GM21786 (cell line): Measurements from ENCODE around the gene EPS8L1.
A peak's percentile ranks its signal among the peaks of the same experiment; 100 is the strongest.
"Not testable (repeated sequence)": the region's sequence is repeated elsewhere in the genome, so short reads cannot be mapped to it uniquely, and the experiment has no call there.

Experiments used
- ATAC-seq: cut with Tn5 transposase; IDR thresholded peaks from one replicate; pipeline ENCODE4 v1.9.1; 2021; ENCODE audit not compliant: unreplicated experiment

Gene EPS8L1

DNA sequence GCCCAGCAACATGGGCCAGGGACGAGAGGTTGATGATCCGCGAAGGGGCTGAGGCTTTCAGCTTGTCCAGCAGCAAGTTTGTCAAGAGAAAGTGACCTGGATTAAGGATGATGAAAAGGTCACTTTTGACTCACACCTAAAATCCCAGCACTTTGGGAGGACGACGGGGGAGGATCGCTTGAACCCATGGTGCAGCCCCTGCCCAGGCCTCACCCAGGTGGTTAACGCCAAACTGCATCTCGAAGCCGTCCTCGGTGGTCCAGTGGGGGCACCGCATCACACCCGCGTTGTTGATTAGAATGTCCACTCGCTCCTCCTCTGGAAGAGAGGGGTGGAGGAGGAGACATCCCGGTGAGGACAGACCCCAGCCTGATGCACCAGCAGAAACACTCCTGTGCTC, 27.2 kb upstream of the EPS8L1 start:
- no peak for ATAC-seq

DNA sequence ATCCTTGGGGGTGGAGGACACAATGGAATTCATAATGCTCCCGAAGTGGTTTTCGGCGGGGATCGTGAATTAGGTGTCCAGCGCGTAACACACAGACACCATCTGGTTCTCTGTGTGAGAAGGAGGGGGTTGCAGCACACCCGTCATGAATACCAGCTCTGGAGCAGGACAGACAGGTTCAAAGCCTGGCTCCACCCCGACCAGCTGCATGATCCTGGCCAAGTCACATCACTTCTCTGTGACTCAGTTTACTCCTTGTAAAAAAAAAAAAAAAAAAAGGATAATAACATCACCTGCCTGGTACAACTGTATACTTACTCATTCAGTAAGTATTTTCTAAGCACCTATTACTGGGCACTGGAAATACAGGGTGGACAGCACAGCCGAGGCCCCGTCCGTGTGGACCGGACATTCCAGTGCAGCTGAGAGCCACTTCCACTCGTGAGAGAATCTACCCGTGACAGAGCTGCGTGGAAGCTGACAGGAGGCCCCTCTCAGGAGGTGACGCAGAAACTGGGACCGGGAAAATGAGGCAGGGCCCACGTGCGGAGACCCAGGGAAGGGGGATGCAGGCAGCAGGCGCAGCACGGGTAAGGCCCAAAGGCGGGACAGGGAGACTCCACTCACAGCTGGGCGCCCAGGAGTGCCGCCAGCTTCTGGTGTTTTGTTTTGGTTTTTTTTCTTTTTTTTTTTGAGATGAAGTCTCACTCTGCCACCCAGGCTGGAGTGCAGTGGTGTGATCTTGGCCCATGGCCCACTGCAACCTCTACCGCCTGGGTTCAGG, 24.7 kb upstream of the EPS8L1 start:
- ATAC-seq: no peak

DNA sequence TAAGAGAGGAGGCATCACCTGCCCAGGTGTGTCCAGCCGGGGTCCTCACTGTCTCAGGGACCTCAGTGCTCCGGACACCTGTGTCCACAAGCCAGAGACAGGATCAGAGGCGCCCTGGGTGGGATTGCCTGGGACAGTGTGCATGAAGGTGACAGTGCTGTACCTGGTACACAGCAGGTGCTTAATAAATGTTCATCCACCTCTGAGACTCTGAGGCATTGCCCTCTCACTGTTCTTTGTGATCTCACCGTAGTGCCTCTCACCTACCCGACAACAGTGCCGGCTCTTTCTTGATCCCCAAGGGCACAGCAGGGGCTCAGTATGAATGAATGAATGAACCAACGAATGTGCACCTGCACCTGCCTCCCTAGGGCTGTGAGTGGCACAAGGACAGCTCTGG, 21.9 kb upstream of the EPS8L1 start:
- no peak for ATAC-seq

DNA sequence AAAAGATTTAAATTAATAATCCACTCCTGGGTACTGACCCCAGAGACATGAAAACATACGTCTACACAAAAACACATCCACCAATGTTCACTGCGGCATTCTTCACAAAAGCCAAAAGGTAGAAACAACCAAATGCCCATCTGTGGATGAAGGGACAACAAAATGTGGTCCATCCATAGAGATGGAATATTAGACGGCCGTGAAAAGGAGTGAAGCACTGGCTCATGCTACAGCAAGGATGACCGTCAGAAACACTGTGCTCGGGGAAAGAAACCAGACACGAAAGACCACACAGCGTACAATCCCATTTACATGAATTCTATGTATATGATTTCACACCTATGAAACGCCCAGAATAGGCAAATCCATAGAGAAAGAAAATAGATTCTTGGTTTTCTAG, 18.8 kb upstream of the EPS8L1 start:
- ATAC-seq: no peak

DNA sequence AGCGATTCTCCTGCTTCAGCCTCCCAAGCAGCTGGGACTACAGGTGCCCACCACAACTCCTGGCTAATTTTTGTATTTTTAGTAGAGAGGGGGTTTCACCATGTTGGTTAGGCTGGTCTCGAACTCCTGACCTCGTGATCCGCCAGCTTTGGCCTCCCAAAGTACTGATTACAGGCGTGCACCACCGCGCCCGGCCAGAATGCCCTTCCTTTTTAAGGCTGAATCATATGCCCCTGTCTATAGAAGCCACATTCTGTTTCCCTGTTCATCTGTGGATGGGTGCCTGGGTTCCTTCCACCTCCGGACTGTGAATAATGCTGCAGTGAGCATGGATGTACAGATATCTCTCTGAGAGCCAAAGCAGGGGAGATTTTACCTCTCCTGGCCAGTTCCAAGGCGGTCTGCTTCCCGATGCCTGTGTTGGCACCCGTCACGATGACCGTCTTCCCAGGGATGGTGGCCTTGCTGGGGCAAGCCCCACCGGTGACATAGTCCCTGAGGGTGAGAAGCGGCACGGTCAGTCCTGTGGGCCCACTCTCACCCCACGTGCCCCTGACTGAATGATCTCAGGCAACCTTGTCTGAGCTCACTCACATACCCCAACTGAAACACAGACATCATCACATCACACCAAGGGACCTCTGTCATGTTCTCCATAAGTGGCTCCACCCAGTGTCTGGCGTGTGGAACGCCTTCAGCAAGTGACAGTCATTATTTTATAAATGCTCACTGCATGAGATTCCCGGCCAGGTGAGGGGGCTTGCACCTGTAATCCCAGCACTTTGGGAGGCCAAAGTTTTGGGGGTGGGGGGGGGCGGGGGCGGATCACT, 16.7 kb upstream of the EPS8L1 start:
- ATAC-seq: no peak

DNA sequence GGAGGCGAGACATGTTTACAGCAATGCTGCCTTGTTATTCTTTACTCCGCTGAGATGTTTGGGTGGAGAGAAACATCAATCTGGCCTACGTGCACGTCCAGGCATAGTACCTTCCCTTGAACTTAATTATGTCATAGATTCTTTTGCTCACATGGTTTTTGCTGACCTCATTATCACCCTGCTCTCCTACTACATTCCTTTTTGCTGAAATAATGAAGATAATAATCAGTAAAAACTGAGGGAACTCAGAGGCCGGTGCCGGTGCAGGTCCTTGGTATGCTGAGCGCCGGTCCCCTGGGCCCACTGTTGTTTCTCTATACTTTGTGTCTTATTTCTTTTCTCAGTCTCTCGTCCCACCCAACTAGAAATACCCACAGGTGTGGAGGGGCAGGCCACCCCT, 15.4 kb upstream of the EPS8L1 start:
- ATAC-seq: not testable (repeated sequence)

DNA sequence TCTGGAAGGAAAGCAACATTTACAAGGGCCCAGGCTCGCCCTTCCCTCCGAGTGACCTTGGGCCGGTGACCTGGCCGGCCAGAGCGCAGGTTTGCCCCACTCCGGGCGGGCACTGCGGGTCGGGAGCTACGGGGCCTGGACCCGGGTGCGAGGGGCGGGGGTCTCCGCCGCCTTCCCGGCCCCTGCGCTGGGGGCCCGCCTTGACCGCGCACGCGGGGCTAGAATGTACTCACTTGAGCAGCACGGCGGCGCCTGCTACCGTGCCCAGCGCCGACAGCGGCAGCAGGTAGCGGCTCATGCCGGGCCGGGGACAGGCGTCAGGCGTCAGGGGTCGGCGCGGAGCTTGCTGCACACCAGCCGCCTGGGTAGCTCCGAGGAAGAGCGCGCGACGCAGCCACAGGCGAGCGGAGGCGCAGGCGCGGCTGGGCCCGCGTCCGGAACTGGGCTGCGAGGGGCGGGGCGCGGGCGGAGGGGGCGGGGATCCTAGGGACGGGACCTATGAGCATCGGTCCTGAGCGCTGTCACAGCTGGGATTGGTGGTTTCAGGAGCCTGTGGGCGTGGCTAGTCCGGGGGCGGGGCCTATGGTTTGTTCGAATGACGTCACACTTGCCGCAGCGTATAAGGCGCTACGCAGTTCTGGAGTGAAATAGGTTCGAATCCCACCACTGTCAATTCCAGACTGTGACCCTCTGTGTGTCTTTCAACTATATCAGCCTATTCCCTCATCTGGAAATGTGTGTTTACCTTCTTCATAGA, 12.8 kb upstream of the EPS8L1 start, which contains the start of gene RDH13:
RDH13 (minus strand) TSS at position 414 of the 757 bp plus-strand sequence; CDS start at position 298, 116 bp downstream.
- peak; percentile 93 for ATAC-seq

DNA sequence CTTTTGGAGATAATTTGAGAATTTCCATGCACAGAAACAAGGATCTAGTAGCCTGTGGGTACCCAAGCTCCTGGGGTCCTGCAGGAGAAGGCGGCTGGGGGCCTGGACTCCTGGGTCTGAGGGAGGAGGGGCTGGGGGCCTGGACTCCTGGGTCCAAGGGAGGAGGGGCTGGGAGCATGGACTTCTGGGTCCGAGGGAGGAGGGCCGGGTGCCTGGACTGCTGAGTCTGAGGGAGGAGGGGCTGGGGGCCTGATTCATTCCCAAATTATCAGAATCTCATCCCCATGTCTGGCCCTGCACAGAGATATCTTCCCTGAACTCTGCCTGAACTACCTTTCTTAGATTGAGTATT, 12.2 kb upstream of the EPS8L1 start:
- no peak for ATAC-seq

DNA sequence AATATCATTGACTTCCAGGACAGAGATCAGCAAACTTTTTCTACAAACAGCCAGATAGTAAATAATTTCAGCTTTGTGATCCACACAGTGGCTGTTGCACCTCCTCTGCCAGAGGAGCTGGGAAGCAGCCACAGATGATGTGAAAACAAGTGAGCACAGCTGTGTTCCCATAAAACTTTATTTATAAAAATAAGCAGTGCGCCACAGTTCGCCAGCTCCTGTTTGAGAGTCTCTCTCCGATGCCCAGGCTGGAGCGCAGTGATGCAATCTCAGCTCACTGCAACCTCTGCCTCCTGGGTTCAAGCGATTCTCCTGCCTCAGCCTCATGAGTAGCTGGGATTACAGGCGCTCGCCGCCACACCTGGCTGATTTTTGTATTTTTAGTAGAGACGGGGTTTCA, 10.2 kb upstream of the EPS8L1 start:
- ATAC-seq: not testable (repeated sequence)

DNA sequence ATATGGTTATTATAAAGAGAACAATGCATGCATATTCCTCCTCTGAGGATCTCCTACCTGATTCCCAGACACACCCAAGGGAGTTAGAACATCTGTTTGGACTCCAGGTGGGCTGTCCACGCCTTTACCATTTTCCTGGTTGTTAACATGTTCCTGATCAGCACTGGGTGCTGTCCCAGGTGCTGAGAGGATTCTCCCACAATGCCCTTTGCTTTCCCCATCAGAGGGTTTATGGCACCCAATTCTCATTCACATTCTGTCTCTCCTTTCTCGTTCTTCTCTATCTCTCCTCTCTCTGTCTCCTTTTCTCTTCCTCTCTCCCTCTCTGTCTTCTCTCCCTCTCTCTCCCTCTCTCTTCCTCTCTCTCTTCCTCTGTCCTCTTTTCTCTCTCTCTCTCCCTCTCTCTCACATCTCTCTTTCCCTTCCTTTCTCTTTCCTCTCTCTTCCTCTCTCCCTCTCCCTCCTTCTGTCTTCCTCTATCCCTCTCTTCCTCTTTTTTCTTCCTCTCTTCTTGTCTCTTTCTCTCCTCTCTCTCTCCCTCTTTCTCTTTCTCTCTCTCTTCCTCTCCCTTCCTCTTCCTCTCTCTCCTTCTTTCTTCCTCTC, 9.5 kb upstream of the EPS8L1 start:
- ATAC-seq: no peak

DNA sequence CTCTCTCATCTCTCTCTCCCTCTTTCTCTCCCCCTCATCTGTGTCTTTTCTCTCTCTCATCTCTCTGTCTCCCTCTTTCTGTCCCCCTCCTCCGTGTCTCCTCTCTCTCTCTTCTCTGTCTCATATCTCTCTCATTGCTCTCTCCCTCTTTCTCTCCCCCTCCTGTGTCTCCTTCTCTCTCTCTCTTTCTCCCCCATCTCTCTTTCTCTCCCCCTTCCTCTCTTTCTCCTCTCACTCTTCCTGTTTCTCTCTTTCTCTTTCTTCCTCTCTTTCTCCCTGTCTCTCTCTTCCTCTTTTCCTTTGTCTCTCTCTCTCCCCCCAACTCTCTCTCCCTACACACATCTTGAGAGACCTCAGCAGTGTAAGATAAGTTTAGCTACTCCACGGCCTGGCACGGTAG, 7.8 kb upstream of the EPS8L1 start:
- ATAC-seq: no peak

DNA sequence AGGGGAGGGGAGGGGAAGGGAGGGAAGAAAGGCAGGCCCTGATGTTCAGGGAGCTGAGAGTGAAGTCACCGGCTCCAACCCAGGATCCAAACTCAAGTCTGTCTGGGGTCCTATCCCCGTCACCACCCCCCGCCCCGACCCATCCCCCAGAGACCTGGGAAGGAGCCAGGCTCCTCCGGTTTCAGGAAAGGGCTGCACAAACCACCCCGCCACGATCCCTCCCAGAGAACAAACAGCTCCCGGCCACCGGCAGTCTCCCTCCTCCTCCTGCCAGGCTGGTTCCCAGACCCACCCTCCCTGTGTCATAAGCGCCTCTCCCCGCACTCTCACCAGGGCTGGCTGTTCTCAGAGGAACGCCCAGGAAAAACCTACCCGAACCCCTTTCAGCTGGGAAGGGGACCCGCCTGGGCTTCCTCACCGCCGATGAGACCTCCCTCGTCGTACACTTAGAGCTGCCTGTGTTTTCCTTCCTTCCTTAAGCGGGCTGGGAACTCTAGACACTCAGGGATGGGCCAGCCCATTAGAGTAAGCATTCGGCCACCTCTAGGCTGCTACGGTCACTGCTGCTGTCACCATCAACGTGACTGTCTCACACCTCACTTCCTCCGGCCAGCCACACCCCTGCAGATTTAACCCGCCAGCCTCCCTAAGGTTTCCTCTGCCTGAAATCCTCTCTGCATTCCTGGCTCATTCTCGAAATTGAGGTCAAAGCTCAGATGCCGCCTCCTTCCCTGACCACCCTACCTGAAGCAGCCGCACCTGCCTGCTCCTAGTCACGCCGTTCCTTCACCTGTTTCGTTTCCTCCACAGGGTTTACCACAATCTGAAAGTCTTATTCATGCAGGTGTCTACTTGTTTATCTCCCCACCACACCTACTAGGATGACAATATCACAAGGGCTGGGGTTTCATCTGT, 6.5 kb upstream of the EPS8L1 start:
- no peak for ATAC-seq

DNA sequence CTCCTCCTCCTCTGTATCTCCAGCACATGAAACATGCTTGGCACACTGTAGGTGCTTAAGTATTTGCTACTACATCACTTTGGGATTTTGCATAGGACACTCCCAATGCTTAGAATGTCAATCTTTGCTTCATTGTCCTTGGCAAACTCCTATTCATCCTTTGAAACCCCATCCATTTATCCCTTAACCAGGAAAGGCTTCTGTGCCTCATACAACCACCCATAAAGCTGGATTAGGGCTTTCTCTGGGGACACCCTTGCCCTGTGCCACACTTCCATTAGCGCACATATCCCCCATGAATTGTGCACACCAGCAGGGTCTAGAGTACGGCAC, 5.8 kb upstream of the EPS8L1 start:
- no peak for ATAC-seq

DNA sequence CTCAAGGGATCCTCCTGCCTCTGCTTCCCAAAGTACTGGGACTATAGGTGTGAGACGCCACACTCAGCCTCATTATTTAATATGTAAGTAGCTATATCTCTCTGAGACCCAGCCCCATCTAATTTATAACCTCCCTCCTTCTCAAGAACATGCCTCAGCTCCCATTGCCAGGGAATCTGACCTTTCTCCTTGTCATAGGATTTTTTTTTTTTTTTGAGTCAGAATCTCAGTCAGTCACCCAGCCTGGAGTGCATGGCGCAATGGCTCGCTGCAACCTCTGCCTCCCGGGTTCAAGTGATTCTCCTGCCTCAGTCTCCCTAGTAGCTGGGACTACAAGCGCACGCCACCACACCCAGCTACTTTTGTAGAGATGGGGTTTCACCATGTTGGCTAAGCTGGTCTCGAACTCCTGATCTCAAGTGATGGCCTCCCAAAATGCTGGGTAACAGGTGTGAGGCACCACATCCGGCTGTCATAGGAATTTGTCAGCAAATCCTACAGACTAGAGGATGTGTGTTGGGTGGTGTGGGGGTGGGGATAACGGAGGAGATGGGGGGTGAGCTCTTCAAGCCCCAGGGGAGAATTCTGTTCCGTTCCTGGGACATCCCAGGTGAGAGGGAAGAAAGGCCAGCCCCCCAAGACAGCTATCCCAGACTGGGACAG, 5.1 kb upstream of the EPS8L1 start:
- ATAC-seq: no peak

DNA sequence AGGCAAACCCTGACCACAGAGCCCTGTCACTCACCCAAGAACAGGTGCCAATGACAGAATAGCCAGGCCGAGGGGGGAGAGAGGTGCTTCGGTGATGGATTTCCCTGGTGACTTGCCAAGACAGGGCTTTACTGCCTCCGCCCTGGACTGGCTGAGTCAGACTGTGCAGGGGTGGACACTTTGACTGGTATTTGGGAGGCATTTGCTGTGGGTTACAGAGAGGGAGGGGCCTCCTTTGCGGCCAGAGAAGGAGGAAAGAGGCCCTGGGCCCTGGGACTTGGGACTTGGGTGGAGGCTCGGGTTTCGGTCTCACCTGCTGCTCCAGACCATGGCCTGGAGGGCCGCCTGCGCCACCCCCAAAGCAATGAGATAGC, 4.6 kb upstream of the EPS8L1 start:
- ATAC-seq: no peak

DNA sequence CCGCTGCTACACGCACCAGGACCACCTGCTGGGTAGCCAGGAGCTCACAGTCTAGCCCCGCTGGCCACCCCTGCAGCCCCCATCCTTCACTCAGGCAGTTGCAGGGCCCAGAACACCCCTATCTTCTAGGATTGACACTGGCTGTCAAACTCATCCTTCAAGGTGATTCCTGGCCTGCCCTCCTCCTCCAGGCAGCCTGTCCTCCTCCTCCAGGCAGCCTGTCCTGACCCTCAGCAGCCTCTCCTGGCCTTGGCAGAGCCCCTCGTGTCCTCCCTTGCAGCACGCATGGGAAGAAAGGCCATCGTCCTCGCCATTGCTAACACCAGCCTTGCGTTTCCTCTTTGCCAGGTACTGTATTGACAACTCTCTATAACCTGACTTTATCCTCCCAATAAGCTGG, 3.8 kb upstream of the EPS8L1 start:
- no peak for ATAC-seq

DNA sequence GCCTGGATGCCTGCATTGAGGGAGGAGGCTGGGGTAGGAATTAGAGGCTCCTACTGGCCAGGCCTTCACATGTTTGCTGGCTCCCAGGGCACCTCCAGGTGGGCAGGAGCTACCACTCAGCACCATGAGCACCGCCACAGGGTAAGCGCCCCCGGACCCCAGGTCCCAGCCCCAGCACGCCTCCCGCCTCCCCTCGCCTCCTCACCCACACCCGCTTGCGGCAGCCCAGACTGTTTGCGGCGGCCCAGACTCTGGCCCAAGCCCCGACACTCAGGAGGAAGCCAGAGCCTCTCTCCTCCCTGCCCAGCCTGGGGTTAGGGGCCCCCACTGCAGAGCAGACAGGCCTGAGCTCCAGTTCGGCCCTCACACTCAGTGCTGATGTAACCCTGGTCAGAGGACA, 652 bp downstream of the EPS8L1 start:
- ATAC-seq: no peak

DNA sequence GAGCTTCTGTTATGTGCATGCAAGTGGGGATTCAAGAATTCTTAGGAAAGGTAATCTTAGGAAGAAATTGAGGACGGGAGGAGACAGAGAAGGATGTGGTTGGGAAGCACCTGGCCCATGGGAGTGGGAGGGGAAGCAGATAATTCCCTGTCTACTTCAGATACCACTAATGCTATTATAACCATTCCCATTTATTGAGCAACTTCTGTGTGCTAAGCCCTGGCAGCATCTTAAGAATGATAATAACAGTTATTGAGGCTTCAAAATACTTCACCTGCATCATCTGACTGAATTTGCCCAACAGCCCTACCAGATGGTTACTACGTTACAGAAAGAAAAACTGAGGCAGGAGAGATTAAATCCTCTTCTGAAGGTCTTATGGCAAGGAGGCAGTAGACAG, 1.4 kb downstream of the EPS8L1 start:
- ATAC-seq: no peak

DNA sequence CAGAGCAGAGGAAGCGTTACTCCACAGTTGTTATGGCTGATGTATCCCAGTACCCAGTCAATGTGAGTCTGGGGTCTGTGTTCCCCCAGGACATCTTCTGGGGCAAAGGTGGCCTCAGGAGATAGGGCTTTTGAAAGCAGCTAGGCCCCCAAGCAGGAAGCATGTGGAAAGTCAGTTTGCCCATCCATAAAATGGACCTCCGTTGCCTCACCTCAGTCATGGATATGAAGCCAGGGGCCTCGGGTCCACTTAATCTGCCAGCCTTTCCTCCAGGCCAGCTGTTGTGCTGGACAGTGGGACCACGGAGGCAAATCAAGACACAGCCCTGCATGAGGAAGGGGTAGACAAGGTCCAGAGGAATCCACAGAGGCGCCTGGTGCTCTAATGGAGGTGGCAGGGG, 3.3 kb downstream of the EPS8L1 start:
- ATAC-seq: no peak
